ENCODE data around the gene IGFBP2. TPM values are rescaled to one million over a fixed set of nuclear protein-coding genes. Genes with fewer than 3 reads are reported as not detected.

The IGFBP2 gene
- total and polyA plus RNA-seq, 2 of the 8 experiments (the other 6 are each of a cell fraction or from before 2014, with no cell fraction given), result 326 to 782 TPM

DNA sequence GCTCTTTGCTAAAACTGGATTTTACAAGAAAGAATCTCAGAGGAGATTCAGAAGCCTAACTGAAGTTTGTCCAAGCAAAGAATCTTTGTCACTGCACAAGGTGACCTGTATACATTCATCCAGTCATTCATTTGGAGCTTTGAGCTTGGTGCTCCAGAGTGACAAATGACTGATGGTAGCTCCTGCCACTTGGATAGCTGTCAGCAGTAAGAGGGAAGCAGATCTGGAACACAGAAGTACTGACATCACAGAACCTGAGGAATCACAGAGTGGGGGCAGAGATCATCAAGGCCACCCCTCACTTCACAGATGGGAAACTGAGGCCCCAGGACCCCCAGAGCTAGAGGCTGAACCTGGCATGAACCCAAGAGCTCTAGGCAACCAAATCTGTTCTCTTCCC is 28.8 kb upstream of the IGFBP2 start:
- Histone ChIP-seq H4K5ac (ENCODE audit: insufficient read length, low read depth, low read length) (no peak overlapping the region), H2AFZ (ENCODE audit: low read length) (no peak overlapping the region), H3K79me2 (ENCODE audit: control insufficient read depth in 1 of 2, insufficient read depth in 2 of 2, low read length in 2 of 2) (no peaks in the 10 kb centered on the region; a peak in 1 of 4 replicates), H2AK5ac (ENCODE audit: low read depth, low read length) (no peak overlapping the region), H2BK12ac (ENCODE audit: low read depth, low read length) (peak overlapping the region; percentile 41; the same call in 1 of the 2 replicates), H3K9ac (replicated peaks in 1 of 4; ENCODE audit: extremely low read depth in 1 of 4, low read depth in 3 of 4, low read length in 3 of 4) (no peak overlapping the region), H3K36me3 (ENCODE audit: control insufficient read depth in 2 of 4, insufficient read depth in 4 of 4, low read length in 3 of 4) (no peaks in the 10 kb centered on the region), H3K18ac (ENCODE audit: extremely low read depth, low read length) (no peak overlapping the region), H3K4ac (replicated peaks; ENCODE audit: insufficient read length, low read depth, low read length) (no peak overlapping the region), H2BK20ac (ENCODE audit: low read length) (no peak overlapping the region), H2BK120ac (replicated peaks; ENCODE audit: low read depth, low read length) (no peak overlapping the region), H3K4me1 (replicated peaks in 1 of 4; ENCODE audit: control insufficient read depth in 3 of 4, insufficient read depth in 4 of 4, low read length in 3 of 4) (peaks cover 11 to 22% (median 20%) of the 10 kb centered on the region in 4 experiments), H3K23me2 (ENCODE audit: low read depth, low read length) (peaks cover 6% of the 10 kb centered on the region; the same call in 1 of the 2 replicates), H3K79me1 (ENCODE audit: low read depth, low read length) (no peaks in the 10 kb centered on the region), H4K8ac (ENCODE audit: extremely low read depth, insufficient read depth, low read length) (no peak overlapping the region), H3K4me3 (ENCODE audit: extremely low read depth in 1 of 4, insufficient read depth in 2 of 4, low read depth in 3 of 4, low read length in 4 of 4) (0 out of 8 replicates have a peak overlapping the region, but pooled peaks of 1 of the 4 experiments have one; percentile 0), H4K20me1 (replicated peaks in 1 of 2; ENCODE audit: control insufficient read depth in 1 of 2, insufficient read depth in 2 of 2, low read length in 2 of 2) (no peaks in the 10 kb centered on the region), H2BK15ac (ENCODE audit: low read length) (0 out of 2 replicates have a peak overlapping the region, but pooled peaks have one; percentile 62), H4K91ac (replicated peaks; ENCODE audit: insufficient read length, low read length) (no peak overlapping the region), H3K14ac (ENCODE audit: insufficient read length) (no peak overlapping the region), H3K4me2 (ENCODE audit: insufficient read depth in 1 of 2, low read depth in 2 of 2, low read length in 2 of 2) (0 out of 4 replicates have a peak overlapping the region, but pooled peaks of 1 of the 2 experiments have one; percentile 17), H3K56ac (replicated peaks; ENCODE audit: insufficient read length, low read depth, low read length) (no peak overlapping the region), H3K9me3 (ENCODE audit: insufficient read depth in 2 of 2, low read depth in 1 of 2, low read length in 1 of 2) (no peaks in the 10 kb centered on the region), H3K27ac (ENCODE audit: low read depth, low read length) (no peak overlapping the region), H3K27me3 (replicated peaks in 1 of 4; ENCODE audit: control insufficient read depth in 3 of 4, extremely low read depth in 1 of 4, insufficient read depth in 3 of 4, low read length in 3 of 4) (peaks cover 0 to 3% (median 2%) of the 10 kb centered on the region in 4 experiments; a peak in 2 of 7 replicates), H2BK5ac (ENCODE audit: low read depth, low read length) (no peak overlapping the region), H3K23ac (ENCODE audit: insufficient read length) (no peak overlapping the region)
- ChIA-PET POLR2A (ENCODE audit: partially characterized antibody) (interaction anchor here (1.0 to 1.6 kb wide), 6 partner anchors 10 to 106 kb away, joined by 3 to 5 read pairs (median 4); partner anchors contain the start of gene RPL37A), CTCF (ENCODE audit: partially characterized antibody) (interaction anchor here (0.7 to 1.9 kb wide), 6 partner anchors 11 to 88 kb away, joined by 3 to 8 read pairs (median 4); no protein-coding TSS in a partner anchor)
- DNase-seq (ENCODE audit: low read depth in 1 of 2, low spot score in 2 of 2) (no peak), FAIRE-seq (no peak)
- no peak for TF ChIP-seq BACH1 (IDR thresholded peaks at IDR 0.05; ENCODE audit: low read length)
- TF ChIP-seq KDM4A (IDR thresholded peaks at IDR 0.05; ENCODE audit: low read depth, low read length, severe bottlenecking), result no peak

Data from H1 (cell line).